Measurements from ENCODE around the gene LORICRIN.

DNA sequence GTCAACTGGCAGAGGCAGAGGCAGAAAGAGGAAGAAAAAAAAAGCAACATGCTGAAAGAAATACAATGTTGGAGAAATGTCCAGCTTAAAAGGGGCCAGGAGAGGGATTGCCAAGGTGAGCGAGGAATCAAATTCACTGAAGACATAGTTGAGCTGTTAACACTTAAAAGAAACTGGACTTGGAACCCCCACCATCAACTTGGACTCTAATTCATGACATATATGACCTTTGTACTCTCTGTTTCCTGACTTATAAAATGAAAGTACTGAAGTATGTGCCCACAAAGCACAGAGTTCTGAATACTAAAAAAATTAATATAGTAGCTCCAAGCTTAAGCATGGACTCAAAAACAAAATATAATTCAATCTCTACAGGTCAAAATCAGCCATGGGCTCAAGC is 26.0 kb upstream of the LORICRIN start:
- TF ChIP-seq, protein P1, sequence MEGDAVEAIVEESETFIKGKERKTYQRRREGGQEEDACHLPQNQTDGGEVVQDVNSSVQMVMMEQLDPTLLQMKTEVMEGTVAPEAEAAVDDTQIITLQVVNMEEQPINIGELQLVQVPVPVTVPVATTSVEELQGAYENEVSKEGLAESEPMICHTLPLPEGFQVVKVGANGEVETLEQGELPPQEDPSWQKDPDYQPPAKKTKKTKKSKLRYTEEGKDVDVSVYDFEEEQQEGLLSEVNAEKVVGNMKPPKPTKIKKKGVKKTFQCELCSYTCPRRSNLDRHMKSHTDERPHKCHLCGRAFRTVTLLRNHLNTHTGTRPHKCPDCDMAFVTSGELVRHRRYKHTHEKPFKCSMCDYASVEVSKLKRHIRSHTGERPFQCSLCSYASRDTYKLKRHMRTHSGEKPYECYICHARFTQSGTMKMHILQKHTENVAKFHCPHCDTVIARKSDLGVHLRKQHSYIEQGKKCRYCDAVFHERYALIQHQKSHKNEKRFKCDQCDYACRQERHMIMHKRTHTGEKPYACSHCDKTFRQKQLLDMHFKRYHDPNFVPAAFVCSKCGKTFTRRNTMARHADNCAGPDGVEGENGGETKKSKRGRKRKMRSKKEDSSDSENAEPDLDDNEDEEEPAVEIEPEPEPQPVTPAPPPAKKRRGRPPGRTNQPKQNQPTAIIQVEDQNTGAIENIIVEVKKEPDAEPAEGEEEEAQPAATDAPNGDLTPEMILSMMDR (IDR thresholded peaks at IDR 0.05; ENCODE audit: insufficient read depth, low read length, poor library complexity, severe bottlenecking): no peak
- TF ChIP-seq EZH2phosphoT487 (conservative IDR thresholded peaks at IDR 0.05; ENCODE audit: low read length): no peak

Measured in SU-DHL-6 (cell line).